GM12878 (cell line): ENCODE results near the gene ACHE. TPM values are rescaled to one million over a fixed set of nuclear protein-coding genes. Genes with fewer than 3 reads are reported as not detected.

ENCODE experiments used
- ATAC-seq: fragments of 200-7000 bp; cut with Tn5 transposase; 3 replicates; pipeline ENCODE4 v1.9.1; 2020; ENCODE audit warnings: mild to moderate bottlenecking, moderate library complexity
- BruUV-seq: library from RNA; stranded (reverse); fragments of 400-500 nt; replicated peaks from 2 replicates; lab custom pipeline; 2021; lab: Mats Ljungman, UMichigan
- CTCF ChIA-PET: fragments of 300-600 bp; sonication (Branson Sonifier 250); formaldehyde crosslinking; extraction: SDS; loops from one replicate; lab custom pipeline; 2021; ENCODE audit warnings: inconsistent platforms; lab: Yijun Ruan, JAX
- POLR2A ChIA-PET: fragments of 350-600 bp; formaldehyde crosslinking; extraction: SDS; loops from one replicate; lab custom pipeline; 2021; ENCODE audit warnings: inconsistent platforms; lab: Charles Lee
- RAD21 ChIA-PET: fragments of 300-600 bp; sonication (Branson Sonifier 250); formaldehyde crosslinking; loops from one replicate; lab custom pipeline; 2023; ENCODE audit warnings: antibody characterized with exemption; ENCODE audit not compliant: unreplicated experiment; lab: Charles Lee
- SMC1A ChIA-PET: fragments of 300-600 bp; sonication (Branson Sonifier 250); formaldehyde crosslinking; loops from one replicate; lab custom pipeline; 2023; ENCODE audit not compliant: unreplicated experiment, uncharacterized antibody; lab: Charles Lee
- DNase-seq: peaks from one replicate; pipeline ENCODE4 v3.0.0-alpha.2; 2011; ENCODE audit warnings: low read depth, low spot score
- FAIRE-seq: peaks from 3 replicates; lab custom pipeline; 2011; peaks lifted over from hg19 to GRCh38; lab: Jason Lieb, UNC
- H2AFZ ChIP-seq: 2 replicates; pipeline ENCODE4 v1.6.0; 2011; ENCODE audit warnings: low read depth, low read length, control low read depth; ENCODE audit not compliant: control insufficient read depth
- H3K27ac ChIP-seq: 2 replicates; pipeline ENCODE4 v1.5.1; 2011; ENCODE audit warnings: control low read depth; ENCODE audit not compliant: control insufficient read depth, insufficient read depth
- H3K27me3 ChIP-seq, 2 experiments: replicated peaks in 1 of 2; 2 replicates each; pipeline versions ENCODE4 v1.6.0 to v1.6.1; 2011; ENCODE audit warnings: low read length in 1 of 2; ENCODE audit not compliant: control insufficient read depth in 2 of 2, insufficient read depth in 2 of 2
- H3K36me3 ChIP-seq, 2 experiments: 2 replicates each; pipeline ENCODE4 v1.5.1; 2011; ENCODE audit warnings: low read length in 1 of 2; ENCODE audit not compliant: control insufficient read depth in 2 of 2, insufficient read depth in 2 of 2
- H3K4me1 ChIP-seq: 2 replicates; pipeline ENCODE4 v1.6.1; 2011; ENCODE audit warnings: mild to moderate bottlenecking, low read length, moderate library complexity, mixed read lengths; ENCODE audit not compliant: control insufficient read depth, insufficient read depth
- H3K4me2 ChIP-seq: 2 replicates; pipeline ENCODE4 v1.6.0; 2011; ENCODE audit warnings: control low read depth; ENCODE audit not compliant: control insufficient read depth, insufficient read depth
- H3K4me3 ChIP-seq: fragments of 200-600 bp; sonication (generic); 2 replicates; pipeline ENCODE4 v1.5.1; 2016
- H3K79me2 ChIP-seq: 2 replicates; pipeline ENCODE4 v1.6.0; 2011; ENCODE audit warnings: low read length; ENCODE audit not compliant: control insufficient read depth, insufficient read depth
- H3K9ac ChIP-seq: 2 replicates; pipeline ENCODE4 v1.8.0; 2011; ENCODE audit warnings: low read length, control low read depth, mixed read lengths; ENCODE audit not compliant: control insufficient read depth, insufficient read depth
- H3K9me3 ChIP-seq: replicated peaks from 3 replicates; pipeline ENCODE4 v1.5.1; 2011; ENCODE audit warnings: mild to moderate bottlenecking, low read length; ENCODE audit not compliant: control insufficient read depth, insufficient read depth
- H4K20me1 ChIP-seq: 2 replicates; pipeline ENCODE4 v1.6.0; 2011; ENCODE audit not compliant: control insufficient read depth, insufficient read depth
- ESRRA ChIP-seq: IDR thresholded peaks from 2 replicates; pipeline ENCODE4 v1.6.1; 2012; ENCODE audit warnings: mild to moderate bottlenecking, low read length, improper control_type of control experiment
- MLLT1 ChIP-seq: fragments of 450-650 bp; IDR thresholded peaks from 2 replicates; pipeline ENCODE4 v1.6.1; 2016; ENCODE audit warnings: mild to moderate bottlenecking
- MTA3 ChIP-seq: IDR thresholded peaks from 2 replicates; pipeline ENCODE4 v1.6.1; 2012; ENCODE audit warnings: low read length, inconsistent platforms, borderline replicate concordance
- MYC ChIP-seq: IDR thresholded peaks from 2 replicates; pipeline ENCODE4 v1.6.1; 2011; ENCODE audit warnings: mild to moderate bottlenecking, low read length, moderate library complexity, inconsistent platforms; ENCODE audit not compliant: insufficient read depth, insufficient replicate concordance, insufficient read length, severe bottlenecking
- TCF12 ChIP-seq: IDR thresholded peaks from 2 replicates; pipeline ENCODE4 v1.6.1; 2011; ENCODE audit warnings: low read depth, mild to moderate bottlenecking, low read length
- YBX1 ChIP-seq: fragments of 450-650 bp; IDR thresholded peaks from 2 replicates; pipeline ENCODE4 v1.6.1; 2016; ENCODE audit warnings: antibody characterized with exemption
- WGBS: methylation state at CpG from one replicate; pipeline ENCODE4 v1.1.6; 2016; ENCODE audit warnings: low lambda C conversion rate; ENCODE audit not compliant: insufficient replicate concordance, insufficient coverage; ENCODE audit errors: missing lambda C conversion rate; 5-methylcytosine and 5-hydroxymethylcytosine counted together
- in situ Hi-C: fragments of 300-500 bp; cut with MboI; formaldehyde crosslinking; loops from 9 replicates; pipeline ENCODE4 v1.14.3; 2018; ENCODE audit warnings: mixed read lengths
- intact Hi-C: fragments of 100-400 bp; cut with micrococcal nuclease; formaldehyde crosslinking; loops from one replicate; pipeline ENCODE4 v1.14.2; 2022; ENCODE audit not compliant: unreplicated experiment
- polyA plus RNA-seq, 11 experiments: library from polyadenylated mRNA; depleted of rRNA in 4 of 11; unstranded in 6 of 11; stranded (reverse) in 5 of 11; fragments of >200 nt; fragmentation: Nextera tagmentation in 4 of 11; fragmentation: Illumina TruSeq in 1 of 11; extraction: Ambion mirVana in 4 of 11; extraction: Trizol in 1 of 11; gene quantifications; 1 replicate in 1 of 11; 2 replicates in 10 of 11; pipeline versions ENCODE4 v1.2.1 to v1.2.3, GENCODE V29; 2011 to 2016; ENCODE audit warnings: inconsistent platforms in 2 of 11, missing spikeins in 2 of 11, low read depth in 1 of 11
- total RNA-seq, 4 experiments: library from RNA; depleted of rRNA in 3 of 4; stranded (reverse); fragments of >200 nt in 3 of 4; fragmentation: Illumina TruSeq in 1 of 4; extraction: Trizol in 1 of 4; gene quantifications; 2 replicates each; pipeline versions ENCODE4 v1.2.1 to v1.2.3, GENCODE V29; 2013 to 2021

ACHE gene
- total and polyA plus RNA-seq, 10 of the 15 experiments (the other 5 are each of a cell fraction or from before 2014, with no cell fraction given): 0.07 to 5.1 (median 2.3) TPM; not detected in 1

- peak overlapping the region; percentile 92 for H3K27ac ChIP-seq
- CTCF ChIA-PET: interaction anchor here (1.3 kb wide), 1 partner anchor 67 kb away, joined by 3 read pairs; no protein-coding TSS in a partner anchor
- ATAC-seq (peak; percentile 54), DNase-seq (no peak), FAIRE-seq (no peak)
- intact Hi-C loops: no loop called here
- H3K4me2 ChIP-seq: peak overlapping the region; percentile 72
- no peaks in the 10 kb centered on the region for H4K20me1 ChIP-seq
- H2AFZ ChIP-seq: peak overlapping the region; percentile 35
- H3K36me3 ChIP-seq: peaks cover 2% of the 10 kb centered on the region in 2 experiments; a peak in 3 of 4 replicates
- POLR2A ChIA-PET: no interaction called here
- H3K79me2 ChIP-seq: peaks cover 22% of the 10 kb centered on the region
- TF ChIP-seq MLLT1 (peak; percentile 64), MTA3 (no peak), YBX1 (no peak), MYC (no peak), ESRRA (no peak), TCF12 (no peak)
- 27% methylated on average over 27 of the region's 27 CpGs for whole genome bisulfite sequencing
- RAD21 ChIA-PET: interaction anchor here (1.3 kb wide), 1 partner anchor 8 kb away, joined by 3 read pairs; no protein-coding TSS in a partner anchor
- peaks cover 4% of the 10 kb centered on the region for H3K4me1 ChIP-seq
- SMC1A ChIA-PET: no interaction called here
- peak overlapping the region; percentile 94 for H3K4me3 ChIP-seq
- no peaks in the 10 kb centered on the region for H3K27me3 ChIP-seq
- peak overlapping the region; percentile 95 for H3K9ac ChIP-seq
- no TSS peak for BruUV-seq
- H3K9me3 ChIP-seq: no peaks in the 10 kb centered on the region
- in situ Hi-C loops: no loop called here
Observed at GRCh38 chr7:100867776-100868485, 27.8 kb downstream of the ACHE start.
